ENCODE results near the gene LIFR.

DNA sequence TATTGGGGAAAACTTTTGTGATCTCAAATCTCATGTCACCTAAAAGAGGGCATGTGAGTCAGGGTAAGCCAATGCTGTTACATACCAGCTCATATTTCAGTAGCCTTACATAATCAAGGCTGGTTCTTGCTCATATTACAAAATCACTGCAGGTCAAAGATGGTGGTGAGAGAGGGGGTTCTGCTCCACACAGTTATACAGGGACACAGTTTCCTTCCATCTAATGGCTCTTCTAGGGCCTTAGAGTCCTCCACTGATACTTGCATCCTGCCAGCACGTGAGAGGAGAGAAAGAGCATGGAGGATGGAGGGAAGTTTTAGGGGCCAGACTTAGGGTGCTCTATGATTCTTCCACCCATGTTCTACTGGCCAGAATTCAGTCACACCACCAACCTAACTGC lies 130.0 kb downstream of the LIFR start:
- TF ChIP-seq, protein P1, sequence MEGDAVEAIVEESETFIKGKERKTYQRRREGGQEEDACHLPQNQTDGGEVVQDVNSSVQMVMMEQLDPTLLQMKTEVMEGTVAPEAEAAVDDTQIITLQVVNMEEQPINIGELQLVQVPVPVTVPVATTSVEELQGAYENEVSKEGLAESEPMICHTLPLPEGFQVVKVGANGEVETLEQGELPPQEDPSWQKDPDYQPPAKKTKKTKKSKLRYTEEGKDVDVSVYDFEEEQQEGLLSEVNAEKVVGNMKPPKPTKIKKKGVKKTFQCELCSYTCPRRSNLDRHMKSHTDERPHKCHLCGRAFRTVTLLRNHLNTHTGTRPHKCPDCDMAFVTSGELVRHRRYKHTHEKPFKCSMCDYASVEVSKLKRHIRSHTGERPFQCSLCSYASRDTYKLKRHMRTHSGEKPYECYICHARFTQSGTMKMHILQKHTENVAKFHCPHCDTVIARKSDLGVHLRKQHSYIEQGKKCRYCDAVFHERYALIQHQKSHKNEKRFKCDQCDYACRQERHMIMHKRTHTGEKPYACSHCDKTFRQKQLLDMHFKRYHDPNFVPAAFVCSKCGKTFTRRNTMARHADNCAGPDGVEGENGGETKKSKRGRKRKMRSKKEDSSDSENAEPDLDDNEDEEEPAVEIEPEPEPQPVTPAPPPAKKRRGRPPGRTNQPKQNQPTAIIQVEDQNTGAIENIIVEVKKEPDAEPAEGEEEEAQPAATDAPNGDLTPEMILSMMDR (IDR thresholded peaks at IDR 0.05), result no peak
- no peak for TF ChIP-seq POLR2AphosphoS5 (IDR thresholded peaks at IDR 0.05)
- TF ChIP-seq POLR2A (IDR thresholded peaks at IDR 0.05), result no peak
- no peak for TF ChIP-seq EP300 (IDR thresholded peaks at IDR 0.05)

Data from sigmoid colon (tissue), 4 donors.